H1 (cell line): ENCODE measurements around the gene RNF43.

ENCODE experiments used
- BRCA1 ChIP-seq: IDR thresholded peaks from 2 replicates; pipeline ENCODE4 v1.6.1; 2012; ENCODE audit warnings: low read depth, low read length, improper control_type of control experiment
- EP300 ChIP-seq, 2 experiments: IDR thresholded peaks; 1 replicate in 1 of 2; 2 replicates in 1 of 2; pipeline ENCODE4 v1.6.1; 2011 to 2012; ENCODE audit warnings: low read depth in 2 of 2, low read length in 2 of 2, mild to moderate bottlenecking in 2 of 2, borderline replicate concordance in 1 of 2, inconsistent platforms in 1 of 2, moderate library complexity in 1 of 2
- EZH2 ChIP-seq: fragments of 200-600 bp; sonication (generic); IDR thresholded peaks from 2 replicates; pipeline ENCODE4 v1.7.1; 2012; ENCODE audit warnings: low read depth, mild to moderate bottlenecking, moderate library complexity, low read length, inconsistent platforms; ENCODE audit not compliant: severe bottlenecking
- POLR2A ChIP-seq, 2 experiments: IDR thresholded peaks; 1 replicate in 1 of 2; 2 replicates in 1 of 2; pipeline ENCODE4 v1.6.1; 2011; ENCODE audit warnings: low read depth in 2 of 2, low read length in 2 of 2, mild to moderate bottlenecking in 2 of 2; ENCODE audit errors: control extremely low read depth in 1 of 2
- POLR2AphosphoS5 ChIP-seq: IDR thresholded peaks from 2 replicates; pipeline ENCODE4 v1.6.1; 2011; ENCODE audit warnings: low read depth, low read length
- TAF1 ChIP-seq: IDR thresholded peaks from 2 replicates; pipeline ENCODE4 v1.6.1; 2011; ENCODE audit warnings: mild to moderate bottlenecking, low read depth, low read length
- TCF12 ChIP-seq: IDR thresholded peaks from 2 replicates; pipeline ENCODE4 v1.6.1; 2011; ENCODE audit warnings: low read depth, mild to moderate bottlenecking, low read length

GRCh38 chr17:58414596-58414997, 2.7 kb downstream of the RNF43 start:
- TF ChIP-seq POLR2A (IDR thresholded peaks at IDR 0.05; ENCODE audit: control extremely low read depth in 1 of 2, low read depth in 2 of 2, low read length in 2 of 2) (no peak), POLR2AphosphoS5 (no peak), EZH2 (no peak), EP300 (IDR thresholded peaks at IDR 0.05; ENCODE audit: borderline replicate concordance in 1 of 2, low read depth in 2 of 2, low read length in 2 of 2) (no peak), BRCA1 (no peak), TAF1 (no peak), TCF12 (no peak)
